Lower leg skin (tissue), 3 donors: ENCODE measurements around the gene TASP1.
"Not testable (repeated sequence)": the region's sequence is repeated elsewhere in the genome, so short reads cannot be mapped to it uniquely, and the experiment has no call there.

Experiments used
- CTCF ChIP-seq, 3 donors: fragments of 450-650 bp; IDR thresholded peaks; one replicate each; pipeline ENCODE4 v1.5.1; 2016; ENCODE audit warnings: antibody characterized with exemption in 3 of 3, mild to moderate bottlenecking in 3 of 3, moderate library complexity in 2 of 3
- POLR2A ChIP-seq, 2 donors: fragments of 450-650 bp; IDR thresholded peaks; one replicate each; pipeline ENCODE4 v1.6.1; 2016 to 2017; ENCODE audit warnings: antibody characterized with exemption in 2 of 2, mild to moderate bottlenecking in 1 of 2, moderate library complexity in 1 of 2

GRCh38 chr20:13618456-13618855 lies 20.3 kb downstream of the TASP1 start:
- TF ChIP-seq CTCF, POLR2A (IDR thresholded peaks at IDR 0.05): not testable (repeated sequence)
